ELR (cell line): Measurements from ENCODE around the gene TRPM1.

Source experiments
- DNase-seq: peaks from one replicate; pipeline ENCODE4 v3.0.0-alpha.2; 2015; ENCODE audit warnings: low read depth

Gene TRPM1

GRCh38 chr15:31082771-31083369, 18.7 kb downstream of the TRPM1 start:
- DNase-seq, result no peak

GRCh38 chr15:31081588-31082250, 19.8 kb downstream of the TRPM1 start:
- no peak for DNase-seq

- DNase-seq, result no peak
These were observed 20.5 kb downstream of the TRPM1 start for GRCh38 chr15:31081056-31081455.

- peak; percentile 38 for DNase-seq
These were observed 20.9 kb downstream of the TRPM1 start for GRCh38 chr15:31080591-31081014.

GRCh38 chr15:31079519-31079918, 22.0 kb downstream of the TRPM1 start:
- peak; percentile 78 for DNase-seq

GRCh38 chr15:31078471-31078870, 23.1 kb downstream of the TRPM1 start:
- no peak for DNase-seq

- DNase-seq, result no peak
These were observed 23.6 kb downstream of the TRPM1 start for GRCh38 chr15:31077941-31078340.

- no peak for DNase-seq
These were observed 24.3 kb downstream of the TRPM1 start for GRCh38 chr15:31077181-31077580.

- DNase-seq, result no peak
These were observed 27.2 kb downstream of the TRPM1 start for GRCh38 chr15:31074321-31074720.

- no peak for DNase-seq
These were observed 30.7 kb downstream of the TRPM1 start for GRCh38 chr15:31070867-31071266.

GRCh38 chr15:31069360-31070000, 32.0 kb downstream of the TRPM1 start:
- DNase-seq, result no peak

- no peak for DNase-seq
These were observed 33.5 kb downstream of the TRPM1 start for GRCh38 chr15:31067890-31068603.

GRCh38 chr15:31065824-31066223, 35.7 kb downstream of the TRPM1 start:
- no peak for DNase-seq

- no peak for DNase-seq
These were observed 38.6 kb downstream of the TRPM1 start for GRCh38 chr15:31062911-31063310.

GRCh38 chr15:31062310-31062847, 39.1 kb downstream of the TRPM1 start:
- no peak for DNase-seq

GRCh38 chr15:31060429-31061140, 40.9 kb downstream of the TRPM1 start:
- no peak for DNase-seq

- no peak for DNase-seq
These were observed 43.1 kb downstream of the TRPM1 start for GRCh38 chr15:31058236-31058962.

GRCh38 chr15:31051496-31052080, 49.9 kb downstream of the TRPM1 start:
- DNase-seq, result no peak

GRCh38 chr15:31050953-31051352, 50.6 kb downstream of the TRPM1 start:
- DNase-seq, result no peak

GRCh38 chr15:31049682-31050615, 51.6 kb downstream of the TRPM1 start:
- DNase-seq, result no peak
